Erythroblast (primary cell): ENCODE measurements around the gene RNPEP.

Experiments used
- GATA1 ChIP-seq: IDR thresholded peaks from 2 replicates; pipeline ENCODE4 v1.6.1; 2011; ENCODE audit warnings: low read depth, mild to moderate bottlenecking, control low read depth, low read length, moderate library complexity
- POLR2A ChIP-seq: IDR thresholded peaks from 2 replicates; pipeline ENCODE4 v1.6.1; 2011; ENCODE audit warnings: mild to moderate bottlenecking, low read length

- TF ChIP-seq POLR2A (no peak), GATA1 (no peak)
Observed at GRCh38 chr1:202036595-202037387, 54.3 kb downstream of the RNPEP start.
